ENCODE measurements around the gene ANKRD49.
"Not testable (repeated sequence)": the region's sequence is repeated elsewhere in the genome, so short reads cannot be mapped to it uniquely, and the experiment has no call there.

ANKRD49 gene

GRCh38 chr11:94501522-94501921 lies 7.7 kb downstream of the ANKRD49 start:
- Histone ChIP-seq H3K79me2 (ENCODE audit: insufficient read depth, low read length) (no peaks in the 10 kb centered on the region), H3K9me3 (ENCODE audit: low read length) (no peaks in the 10 kb centered on the region), H3K4me1 (ENCODE audit: insufficient read depth, low read length, severe bottlenecking) (no peaks in the 10 kb centered on the region), H3K27ac (ENCODE audit: low read depth, low read length, poor library complexity, severe bottlenecking) (no peak overlapping the region), H2AFZ (ENCODE audit: low read length) (no peak overlapping the region), H3K9ac (ENCODE audit: low read length) (no peak overlapping the region), H3F3A (ENCODE audit: insufficient read depth, low read length) (no peaks in the 10 kb centered on the region), H3K4me3 (ENCODE audit: low read depth, low read length, poor library complexity, severe bottlenecking) (no peak overlapping the region), H3K4me2 (ENCODE audit: low read length) (no peak overlapping the region), H3K36me3 (ENCODE audit: insufficient read depth, low read length) (peaks cover 42% of the 10 kb centered on the region), H3K9me2 (ENCODE audit: low read depth, low read length) (no peaks in the 10 kb centered on the region), H4K20me1 (ENCODE audit: insufficient read depth, low read length) (no peaks in the 10 kb centered on the region), H3K27me3 (ENCODE audit: insufficient read depth, low read length) (no peaks in the 10 kb centered on the region)
- TF ChIP-seq CTCF (IDR thresholded peaks at IDR 0.05; ENCODE audit: low read length) (no peak), EZH2 (IDR thresholded peaks at IDR 0.05; ENCODE audit: borderline replicate concordance, low read length) (no peak)

GRCh38 chr11:94504689-94505293 lies 11.0 kb downstream of the ANKRD49 start:
- H3K4me2 ChIP-seq (ENCODE audit: low read length) = no peak overlapping the region
- H3K27ac ChIP-seq (ENCODE audit: low read depth, low read length, poor library complexity, severe bottlenecking) = no peak overlapping the region
- H3K9ac ChIP-seq (ENCODE audit: low read length) = no peak overlapping the region
- H2AFZ ChIP-seq (ENCODE audit: low read length) = no peak overlapping the region
- H3K9me2 ChIP-seq (ENCODE audit: low read depth, low read length) = no peaks in the 10 kb centered on the region
- H3K36me3 ChIP-seq (ENCODE audit: insufficient read depth, low read length) = peaks cover 11% of the 10 kb centered on the region; the same call in 1 of the 2 replicates
- H3K4me3 ChIP-seq (ENCODE audit: low read depth, low read length, poor library complexity, severe bottlenecking) = no peak overlapping the region
- no peaks in the 10 kb centered on the region for H3K4me1 ChIP-seq (ENCODE audit: insufficient read depth, low read length, severe bottlenecking)
- no peaks in the 10 kb centered on the region for H3K27me3 ChIP-seq (ENCODE audit: insufficient read depth, low read length)
- H4K20me1 ChIP-seq (ENCODE audit: insufficient read depth, low read length) = no peaks in the 10 kb centered on the region
- H3K79me2 ChIP-seq (ENCODE audit: insufficient read depth, low read length) = no peaks in the 10 kb centered on the region
- no peaks in the 10 kb centered on the region for H3F3A ChIP-seq (ENCODE audit: insufficient read depth, low read length)
- peak; percentile 68 for TF ChIP-seq CTCF (IDR thresholded peaks at IDR 0.05; ENCODE audit: low read length)
- no peak for TF ChIP-seq EZH2 (IDR thresholded peaks at IDR 0.05; ENCODE audit: borderline replicate concordance, low read length)
- H3K9me3 ChIP-seq (ENCODE audit: low read length) = no peaks in the 10 kb centered on the region

- not testable (repeated sequence) for H3K27ac ChIP-seq (ENCODE audit: low read depth, low read length, poor library complexity, severe bottlenecking); H3K9me2 ChIP-seq (ENCODE audit: low read depth, low read length); H3K27me3 ChIP-seq (ENCODE audit: insufficient read depth, low read length); H3K36me3 ChIP-seq (ENCODE audit: insufficient read depth, low read length); H3K4me1 ChIP-seq (ENCODE audit: insufficient read depth, low read length, severe bottlenecking); H3K4me2 ChIP-seq (ENCODE audit: low read length); H4K20me1 ChIP-seq (ENCODE audit: insufficient read depth, low read length); H3K9me3 ChIP-seq (ENCODE audit: low read length); H2AFZ ChIP-seq (ENCODE audit: low read length); H3F3A ChIP-seq (ENCODE audit: insufficient read depth, low read length); H3K79me2 ChIP-seq (ENCODE audit: insufficient read depth, low read length); H3K4me3 ChIP-seq (ENCODE audit: low read depth, low read length, poor library complexity, severe bottlenecking); H3K9ac ChIP-seq (ENCODE audit: low read length)
Measured at GRCh38 chr11:94506513-94506912, 12.7 kb downstream of the ANKRD49 start.

- Histone ChIP-seq H2AFZ (ENCODE audit: low read length) (no peak overlapping the region), H3K4me1 (ENCODE audit: insufficient read depth, low read length, severe bottlenecking) (peaks cover 4% of the 10 kb centered on the region), H3K4me2 (ENCODE audit: low read length) (no peak overlapping the region), H4K20me1 (ENCODE audit: insufficient read depth, low read length) (no peaks in the 10 kb centered on the region), H3K9ac (ENCODE audit: low read length) (no peak overlapping the region), H3K27me3 (ENCODE audit: insufficient read depth, low read length) (no peaks in the 10 kb centered on the region), H3K9me3 (ENCODE audit: low read length) (no peaks in the 10 kb centered on the region), H3K4me3 (ENCODE audit: low read depth, low read length, poor library complexity, severe bottlenecking) (no peak overlapping the region), H3K27ac (ENCODE audit: low read depth, low read length, poor library complexity, severe bottlenecking) (no peak overlapping the region), H3F3A (ENCODE audit: insufficient read depth, low read length) (no peaks in the 10 kb centered on the region), H3K36me3 (ENCODE audit: insufficient read depth, low read length) (no peaks in the 10 kb centered on the region; the same call in 1 of the 2 replicates), H3K79me2 (ENCODE audit: insufficient read depth, low read length) (no peaks in the 10 kb centered on the region), H3K9me2 (ENCODE audit: low read depth, low read length) (no peaks in the 10 kb centered on the region)
- no peak for TF ChIP-seq CTCF (IDR thresholded peaks at IDR 0.05; ENCODE audit: low read length)
- no peak for TF ChIP-seq EZH2 (IDR thresholded peaks at IDR 0.05; ENCODE audit: borderline replicate concordance, low read length)
Measured at GRCh38 chr11:94507485-94507884, 13.7 kb downstream of the ANKRD49 start.

Data from OCI-LY1 (cell line).